C4-2B (cell line): Measurements from ENCODE around the gene MBD3.

Experiments
- ZFX ChIP-seq: fragments of 450-650 bp; IDR thresholded peaks from 2 replicates; pipeline ENCODE4 v1.6.1; 2017
- TF ChIP-seq, protein P1 (sequence below): fragments of 450-650 bp; conservative IDR thresholded peaks from 2 replicates; pipeline ENCODE4 v1.5.1; 2017; ENCODE audit warnings: mild to moderate bottlenecking

- TF ChIP-seq, protein P1, sequence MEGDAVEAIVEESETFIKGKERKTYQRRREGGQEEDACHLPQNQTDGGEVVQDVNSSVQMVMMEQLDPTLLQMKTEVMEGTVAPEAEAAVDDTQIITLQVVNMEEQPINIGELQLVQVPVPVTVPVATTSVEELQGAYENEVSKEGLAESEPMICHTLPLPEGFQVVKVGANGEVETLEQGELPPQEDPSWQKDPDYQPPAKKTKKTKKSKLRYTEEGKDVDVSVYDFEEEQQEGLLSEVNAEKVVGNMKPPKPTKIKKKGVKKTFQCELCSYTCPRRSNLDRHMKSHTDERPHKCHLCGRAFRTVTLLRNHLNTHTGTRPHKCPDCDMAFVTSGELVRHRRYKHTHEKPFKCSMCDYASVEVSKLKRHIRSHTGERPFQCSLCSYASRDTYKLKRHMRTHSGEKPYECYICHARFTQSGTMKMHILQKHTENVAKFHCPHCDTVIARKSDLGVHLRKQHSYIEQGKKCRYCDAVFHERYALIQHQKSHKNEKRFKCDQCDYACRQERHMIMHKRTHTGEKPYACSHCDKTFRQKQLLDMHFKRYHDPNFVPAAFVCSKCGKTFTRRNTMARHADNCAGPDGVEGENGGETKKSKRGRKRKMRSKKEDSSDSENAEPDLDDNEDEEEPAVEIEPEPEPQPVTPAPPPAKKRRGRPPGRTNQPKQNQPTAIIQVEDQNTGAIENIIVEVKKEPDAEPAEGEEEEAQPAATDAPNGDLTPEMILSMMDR, result no peak
- TF ChIP-seq ZFX, result no peak
These were observed 28.9 kb upstream of the MBD3 start for GRCh38 chr19:1621574-1621973.
